Fibroblast of lung (primary cell): Measurements from ENCODE around the gene CALU. TPM values are rescaled to one million over a fixed set of nuclear protein-coding genes. Genes with fewer than 3 reads are reported as not detected.

ENCODE experiments used
- DNase-seq, 2 donors: peaks; one replicate each; pipeline versions ENCODE4 v3.0.0 to v3.0.0-alpha.2; 2010; ENCODE audit warnings: low read depth in 2 of 2
- H2AFZ ChIP-seq: 2 replicates; pipeline ENCODE4 v1.5.1; 2012; ENCODE audit warnings: low read length, control low read depth, inconsistent platforms
- H3K27ac ChIP-seq: 2 replicates; pipeline ENCODE4 v1.5.1; 2011; ENCODE audit warnings: low read length, control low read depth; ENCODE audit not compliant: insufficient read depth
- H3K27me3 ChIP-seq: 2 replicates; pipeline ENCODE4 v1.5.1; 2011; ENCODE audit warnings: mild to moderate bottlenecking, low read length; ENCODE audit not compliant: control insufficient read depth, insufficient read depth
- H3K36me3 ChIP-seq: 2 replicates; pipeline ENCODE4 v1.5.1; 2011; ENCODE audit warnings: low read length; ENCODE audit not compliant: control insufficient read depth, insufficient read depth
- H3K4me1 ChIP-seq: 2 replicates; pipeline ENCODE4 v1.5.1; 2011; ENCODE audit warnings: low read length; ENCODE audit not compliant: control insufficient read depth, insufficient read depth; ENCODE audit errors: extremely low read depth
- H3K4me2 ChIP-seq: 2 replicates; pipeline ENCODE4 v1.5.1; 2011; ENCODE audit warnings: low read length, control low read depth; ENCODE audit not compliant: insufficient read depth; ENCODE audit errors: extremely low read depth
- H3K4me3 ChIP-seq, 4 experiments: fragments of 200-600 bp in 1 of 4; sonication (generic) in 1 of 4; replicated peaks in 1 of 4; 2 replicates each; pipeline ENCODE4 v1.5.1; 2011 to 2016; ENCODE audit warnings: low read length in 4 of 4, low read depth in 3 of 4, mild to moderate bottlenecking in 3 of 4, control low read depth in 2 of 4, inconsistent platforms in 1 of 4, mixed read lengths in 1 of 4; ENCODE audit not compliant: insufficient read depth in 1 of 4; ENCODE audit errors: control extremely low read depth in 1 of 4
- H3K79me2 ChIP-seq: 2 replicates; pipeline ENCODE4 v1.5.1; 2012; ENCODE audit warnings: mild to moderate bottlenecking, low read length, inconsistent platforms; ENCODE audit not compliant: control insufficient read depth, insufficient read depth
- H3K9ac ChIP-seq: 2 replicates; pipeline ENCODE4 v1.5.1; 2011; ENCODE audit warnings: mild to moderate bottlenecking, low read length, control low read depth; ENCODE audit not compliant: insufficient read depth
- H3K9me3 ChIP-seq: 2 replicates; pipeline ENCODE4 v1.5.1; 2012; ENCODE audit warnings: low read depth, low read length; ENCODE audit not compliant: control insufficient read depth, insufficient read depth
- H4K20me1 ChIP-seq: 2 replicates; pipeline ENCODE4 v1.5.1; 2011; ENCODE audit warnings: low read length; ENCODE audit not compliant: control insufficient read depth, insufficient read depth; ENCODE audit errors: extremely low read depth
- CTCF ChIP-seq, 2 donors: IDR thresholded peaks in 1 of 2; conservative IDR thresholded peaks in 1 of 2; 1 replicate in 1 of 2; 2 replicates in 1 of 2; pipeline ENCODE4 v1.5.1; 2011 to 2012; ENCODE audit warnings: low read length in 2 of 2, control low read depth in 1 of 2, inconsistent platforms in 1 of 2, low read depth in 1 of 2, mild to moderate bottlenecking in 1 of 2
- EZH2 ChIP-seq: IDR thresholded peaks from 2 replicates; pipeline ENCODE4 v1.5.1; 2012; ENCODE audit warnings: low read length, control low read depth, mild to moderate bottlenecking; ENCODE audit errors: missing control alignments
- polyA plus RNA-seq, 2 donors: library from polyadenylated mRNA; depleted of rRNA in 1 of 2; stranded (reverse) in 1 of 2; unstranded in 1 of 2; fragments of >200 nt; gene quantifications; 2 replicates each; pipeline ENCODE4 v1.2.1, GENCODE V29; 2011 to 2012; ENCODE audit warnings: missing spikeins in 1 of 2
- total RNA-seq: library from RNA; depleted of rRNA; stranded (reverse); fragments of >200 nt; gene quantifications from 2 replicates; pipeline ENCODE4 v1.2.1, GENCODE V29; 2014

Gene CALU
- total and polyA plus RNA-seq, 2 donors (not counting 1 experiment from before 2014, with no cell fraction given) = 636 to 1,372 TPM

- Histone ChIP-seq H3K4me2 (no peak overlapping the region), H2AFZ (no peak overlapping the region), H3K27me3 (peaks cover 7% of the 10 kb centered on the region), H3K27ac (no peak overlapping the region), H3K79me2 (no peaks in the 10 kb centered on the region), H4K20me1 (no peaks in the 10 kb centered on the region), H3K9me3 (no peaks in the 10 kb centered on the region), H3K4me3 (no peak overlapping the region), H3K4me1 (peaks cover 2% of the 10 kb centered on the region), H3K9ac (no peak overlapping the region), H3K36me3 (no peaks in the 10 kb centered on the region)
- TF ChIP-seq CTCF (conservative IDR thresholded peaks at IDR 0.05 in 1 of 2, IDR thresholded peaks at IDR 0.05 in 1 of 2; ENCODE audit: low read depth in 1 of 2, low read length in 2 of 2) = no peak
- TF ChIP-seq EZH2 = no peak
- DNase-seq = no peak
Measured at GRCh38 chr7:128785738-128786137, 46.6 kb downstream of the CALU start.

DNA sequence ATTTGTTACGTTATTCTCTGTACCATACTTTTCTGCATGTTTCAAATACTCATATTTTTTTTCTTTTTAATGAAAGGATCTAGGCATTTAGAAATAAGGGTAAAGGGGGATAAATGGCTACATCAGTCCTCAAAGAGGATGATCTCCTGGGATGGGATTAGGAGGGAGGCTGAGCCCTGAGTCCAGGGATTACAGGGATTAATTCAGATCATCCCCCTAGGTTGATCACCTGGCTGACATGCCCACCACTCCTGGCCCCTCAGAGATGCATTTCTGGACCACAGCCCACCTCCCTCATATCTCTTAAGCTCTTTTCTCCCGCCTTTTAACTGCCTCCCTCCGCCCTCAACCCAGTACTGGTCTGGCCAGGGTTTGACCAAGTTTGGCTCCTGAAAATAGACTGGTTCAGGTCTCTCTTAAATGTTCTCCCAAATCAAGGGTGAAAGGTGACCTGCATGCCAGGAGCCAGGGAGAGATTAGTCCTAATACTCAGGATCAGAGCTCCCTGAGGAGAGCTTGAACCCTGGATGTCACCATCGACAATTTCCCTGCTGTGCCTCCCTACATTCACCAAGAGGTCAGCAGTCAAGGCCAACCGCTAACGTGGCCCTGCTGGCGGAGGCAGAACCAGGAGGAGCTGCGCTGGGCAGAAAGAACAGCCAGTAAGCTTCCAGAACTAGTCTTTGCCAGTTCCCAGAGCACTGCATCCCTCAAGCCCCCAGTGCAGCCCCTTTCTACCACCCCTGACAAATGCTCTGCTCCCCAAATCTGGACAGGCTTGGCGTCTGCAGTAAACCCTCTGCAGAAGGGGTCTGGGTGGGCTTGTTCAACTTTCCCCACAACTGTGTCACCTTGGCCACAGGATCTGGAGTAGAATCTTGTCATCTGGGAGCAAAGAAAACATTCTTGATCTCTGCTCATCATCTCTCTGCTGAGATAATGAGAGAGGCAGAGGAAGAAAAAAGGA is 49.6 kb downstream of the CALU start:
- TF ChIP-seq CTCF (conservative IDR thresholded peaks at IDR 0.05 in 1 of 2, IDR thresholded peaks at IDR 0.05 in 1 of 2; ENCODE audit: low read depth in 1 of 2, low read length in 2 of 2) = no peak
- TF ChIP-seq EZH2 = no peak
- no peaks in the 10 kb centered on the region for H3K36me3 ChIP-seq
- no peaks in the 10 kb centered on the region for H3K79me2 ChIP-seq
- H3K4me3 ChIP-seq = no peak overlapping the region
- H3K9ac ChIP-seq = no peak overlapping the region
- no peak overlapping the region for H3K4me2 ChIP-seq
- DNase-seq = no peak
- H3K27me3 ChIP-seq = peaks cover 7% of the 10 kb centered on the region
- no peak overlapping the region for H3K27ac ChIP-seq
- H2AFZ ChIP-seq = no peak overlapping the region
- no peaks in the 10 kb centered on the region for H4K20me1 ChIP-seq
- H3K4me1 ChIP-seq = peaks cover 2% of the 10 kb centered on the region
- no peaks in the 10 kb centered on the region for H3K9me3 ChIP-seq

DNA sequence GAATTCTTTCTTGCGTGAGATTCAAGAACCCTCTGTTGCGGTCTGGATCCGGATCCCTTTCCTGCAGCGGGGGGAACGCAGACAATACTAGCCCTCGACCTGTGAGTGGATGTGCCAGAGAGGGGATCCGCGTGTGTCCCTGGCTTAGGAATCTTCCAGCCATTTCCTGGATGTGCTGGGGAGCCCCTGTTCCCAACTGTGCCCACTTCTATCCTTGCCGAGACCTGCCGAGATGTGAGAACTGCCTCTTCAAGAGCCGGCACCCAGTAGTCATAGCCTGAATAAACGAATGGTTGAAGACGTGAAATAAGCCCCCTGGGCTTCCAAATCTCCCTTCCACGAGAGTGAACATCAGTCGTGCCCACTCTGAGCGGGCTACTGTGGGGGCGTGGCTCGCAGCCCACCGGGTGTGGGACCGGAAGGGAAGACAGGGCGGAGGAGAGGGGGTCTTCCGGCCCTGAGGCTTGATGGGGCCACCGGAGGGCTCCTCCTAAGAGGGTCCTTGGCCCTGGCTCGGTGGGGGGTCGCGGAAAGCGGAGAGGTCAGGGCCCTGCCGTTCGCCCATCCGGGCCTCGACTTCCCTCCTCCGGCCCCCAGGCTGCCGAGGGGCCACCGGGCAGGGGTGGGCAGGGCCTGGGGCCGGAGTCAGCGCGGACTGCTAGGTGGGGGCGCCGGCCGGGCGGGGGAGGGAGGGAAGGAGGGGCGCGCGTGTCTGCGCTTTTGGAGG is 51.3 kb downstream of the CALU start:
- no peak for TF ChIP-seq EZH2
- no peak for TF ChIP-seq CTCF (conservative IDR thresholded peaks at IDR 0.05 in 1 of 2, IDR thresholded peaks at IDR 0.05 in 1 of 2; ENCODE audit: low read depth in 1 of 2, low read length in 2 of 2)
- no peak for DNase-seq
- peak overlapping the region; percentile 94 for H3K4me2 ChIP-seq
- H3K4me3 ChIP-seq = peak overlapping the region; percentile 70 to 88 (median 76)
- peak overlapping the region; percentile 85 for H2AFZ ChIP-seq
- no peaks in the 10 kb centered on the region for H4K20me1 ChIP-seq
- H3K9me3 ChIP-seq = no peaks in the 10 kb centered on the region
- H3K79me2 ChIP-seq = no peaks in the 10 kb centered on the region
- peaks cover 7% of the 10 kb centered on the region for H3K27me3 ChIP-seq
- H3K9ac ChIP-seq = peak overlapping the region; percentile 37
- H3K27ac ChIP-seq = no peak overlapping the region
- peaks cover 2% of the 10 kb centered on the region for H3K4me1 ChIP-seq
- no peaks in the 10 kb centered on the region for H3K36me3 ChIP-seq
